HG02763 (cell line): ENCODE results near the gene CD2AP.
"Not testable (repeated sequence)": the region's sequence is repeated elsewhere in the genome, so short reads cannot be mapped to it uniquely, and the experiment has no call there.

Experiments
- ATAC-seq: cut with Tn5 transposase; IDR thresholded peaks from one replicate; pipeline ENCODE4 v1.9.1; 2021; ENCODE audit warnings: mild to moderate bottlenecking, moderate library complexity; ENCODE audit not compliant: unreplicated experiment

CD2AP gene

DNA sequence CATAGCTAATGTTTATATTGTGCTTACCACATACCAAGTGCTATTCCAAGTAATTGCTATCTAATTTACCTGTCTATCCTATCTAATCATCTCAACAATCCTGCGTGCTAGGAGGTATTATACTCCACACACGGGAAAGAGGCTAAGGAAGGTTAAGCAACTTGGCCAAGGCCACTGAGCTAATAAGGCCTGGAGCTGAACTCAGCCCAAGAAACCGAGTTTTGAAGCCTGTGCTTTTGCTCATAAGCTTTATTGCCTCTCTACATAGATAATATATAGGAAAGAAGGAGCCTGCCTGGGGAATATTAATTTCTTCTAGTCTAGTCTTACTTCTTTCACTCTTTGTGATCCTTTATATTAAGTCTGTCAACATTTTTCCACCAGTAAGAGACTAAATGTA lies 153.0 kb downstream of the CD2AP start:
- no peak for ATAC-seq

GRCh38 chr6:47631269-47631772 lies 153.7 kb downstream of the CD2AP start:
- peak; percentile 60 for ATAC-seq

- ATAC-seq = no peak
Observed at GRCh38 chr6:47631797-47632196, 154.2 kb downstream of the CD2AP start.

GRCh38 chr6:47633141-47633540 lies 155.6 kb downstream of the CD2AP start:
- no peak for ATAC-seq

DNA sequence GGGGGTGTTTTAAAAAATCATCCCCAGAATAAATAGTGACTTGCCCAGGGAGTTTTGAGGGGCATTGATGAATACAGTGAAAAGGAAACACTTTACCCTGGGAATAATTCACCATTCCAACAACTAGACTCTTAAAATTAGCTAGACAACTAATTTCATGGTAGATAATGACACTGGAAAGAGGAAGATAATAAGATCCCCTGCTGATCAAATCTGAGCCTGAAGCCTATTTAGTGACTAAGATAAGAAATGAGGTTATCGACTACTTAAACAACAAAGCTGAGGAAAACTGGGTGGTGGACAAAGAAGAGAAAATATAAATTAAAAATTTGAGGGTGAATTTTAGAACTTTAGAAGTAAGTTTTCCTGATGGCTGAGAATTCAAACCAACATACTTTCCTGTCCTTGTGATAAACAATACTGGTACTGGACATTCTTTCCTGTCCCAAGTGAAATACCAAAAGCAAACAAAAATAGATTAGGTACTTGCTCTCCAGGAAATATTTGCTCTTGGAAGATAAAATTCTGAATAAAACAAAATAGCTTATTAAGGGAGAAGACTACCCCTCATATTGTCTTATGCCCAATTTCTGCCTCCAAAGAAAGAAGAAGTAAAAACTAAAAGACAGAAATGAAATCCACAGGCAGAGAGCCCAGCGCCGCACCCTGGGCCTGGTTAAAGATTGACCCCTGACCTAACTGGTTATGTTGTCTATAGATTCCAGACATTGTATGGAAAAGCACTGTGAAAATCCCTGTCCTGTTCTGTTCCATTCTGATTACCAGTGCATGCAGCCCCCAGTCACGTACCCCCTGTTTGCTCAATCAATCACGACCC lies 156.8 kb downstream of the CD2AP start:
- no peak for ATAC-seq

DNA sequence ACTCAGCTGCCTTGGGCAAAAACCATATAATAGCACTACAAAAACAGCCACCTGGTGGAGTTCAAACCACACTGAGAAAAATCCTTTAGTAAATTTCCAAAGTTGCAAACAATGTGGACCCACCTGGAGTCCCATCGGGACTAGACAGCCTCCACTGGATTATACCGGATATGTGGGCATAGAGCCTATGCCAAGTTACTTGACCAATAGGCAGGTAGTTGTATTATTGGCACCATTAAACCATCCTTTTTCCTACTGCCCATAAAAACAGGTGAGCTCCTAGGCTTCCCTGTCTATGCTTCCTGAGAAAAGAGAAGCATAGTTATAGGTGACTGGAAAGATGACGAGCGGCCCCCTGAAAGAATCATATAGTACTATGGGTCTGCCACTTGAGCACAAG lies 169.1 kb downstream of the CD2AP start:
- no peak for ATAC-seq

DNA sequence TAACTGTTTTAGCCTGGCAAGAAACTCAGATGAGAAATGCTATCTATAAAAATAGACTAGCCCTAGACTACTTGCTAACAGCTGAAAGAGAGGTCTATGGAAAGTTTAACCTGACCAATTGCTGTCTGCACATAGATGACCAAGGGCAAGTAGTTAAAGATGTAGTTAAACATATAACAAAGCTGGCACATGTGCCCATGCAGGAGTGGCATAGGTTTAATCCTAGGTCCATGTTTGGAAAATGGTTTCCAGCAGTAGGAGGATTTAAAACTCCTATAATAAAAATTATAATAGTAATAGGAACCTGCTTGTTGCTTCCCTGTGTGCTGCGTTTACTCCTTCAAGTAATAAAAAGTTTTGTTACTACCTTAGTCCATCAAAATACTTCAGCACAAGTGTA lies 169.6 kb downstream of the CD2AP start:
- no peak for ATAC-seq

DNA sequence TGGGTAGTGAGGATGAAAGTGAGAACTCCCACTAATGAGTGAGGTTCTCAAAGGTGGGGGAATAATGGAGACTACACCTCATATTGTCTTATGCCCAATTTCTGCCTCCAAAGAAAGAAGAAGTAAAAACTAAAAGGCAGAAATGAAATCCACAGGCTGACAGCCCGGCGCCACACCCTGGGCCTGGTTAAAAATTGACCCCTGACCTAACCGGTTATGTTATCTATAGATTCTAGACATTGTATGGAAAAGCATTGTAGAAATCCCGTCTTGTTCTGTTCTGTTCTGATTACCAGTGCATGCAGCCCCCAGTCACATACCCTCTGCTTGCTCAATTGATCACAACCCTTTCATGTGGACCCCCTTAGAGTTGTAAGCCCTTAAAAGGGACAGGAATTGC lies 170.0 kb downstream of the CD2AP start:
- not testable (repeated sequence) for ATAC-seq

GRCh38 chr6:47648031-47648430 lies 170.4 kb downstream of the CD2AP start:
- no peak for ATAC-seq

GRCh38 chr6:47650553-47651432 lies 173.2 kb downstream of the CD2AP start:
- ATAC-seq = no peak

GRCh38 chr6:47651505-47651944 lies 173.9 kb downstream of the CD2AP start:
- ATAC-seq = no peak

DNA sequence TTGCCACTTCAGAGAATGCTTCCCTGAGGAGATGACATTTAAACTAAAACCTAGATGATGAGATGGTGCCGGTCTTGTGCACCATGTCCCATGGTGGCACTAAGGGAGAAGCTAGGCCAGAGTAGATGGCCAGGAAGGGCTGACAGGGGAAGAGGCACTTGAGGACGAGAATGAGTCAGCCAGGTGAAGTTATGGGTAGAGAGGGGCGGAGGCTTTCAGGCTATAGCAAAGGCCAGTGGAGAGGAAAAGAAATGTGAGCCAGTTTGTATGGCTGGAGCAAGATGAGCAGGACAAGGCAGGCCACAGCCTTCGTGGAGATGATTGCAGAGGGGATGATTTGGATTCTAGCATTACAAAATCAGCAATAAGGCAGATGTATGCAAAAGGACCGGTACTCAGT lies 176.1 kb downstream of the CD2AP start:
- ATAC-seq = no peak

DNA sequence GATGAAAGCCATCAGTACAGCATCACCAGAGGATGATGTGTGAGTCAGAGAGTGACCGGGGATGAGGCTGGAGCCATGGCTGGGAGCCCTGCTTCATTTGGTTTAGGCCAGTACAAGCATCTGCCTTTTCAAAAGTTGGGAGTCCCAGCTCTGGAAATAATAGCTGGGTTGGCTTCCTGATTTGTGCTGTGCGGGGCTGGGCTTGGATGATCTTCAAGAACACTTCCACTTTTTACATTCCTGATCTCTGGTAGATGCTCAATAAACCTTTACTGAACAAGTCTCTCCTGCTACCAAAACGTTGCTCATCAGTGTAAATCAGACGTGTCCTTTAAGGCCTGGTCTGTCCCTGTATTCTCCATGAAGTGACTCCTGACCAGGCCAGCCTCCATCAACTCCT lies 176.7 kb downstream of the CD2AP start:
- ATAC-seq = no peak

DNA sequence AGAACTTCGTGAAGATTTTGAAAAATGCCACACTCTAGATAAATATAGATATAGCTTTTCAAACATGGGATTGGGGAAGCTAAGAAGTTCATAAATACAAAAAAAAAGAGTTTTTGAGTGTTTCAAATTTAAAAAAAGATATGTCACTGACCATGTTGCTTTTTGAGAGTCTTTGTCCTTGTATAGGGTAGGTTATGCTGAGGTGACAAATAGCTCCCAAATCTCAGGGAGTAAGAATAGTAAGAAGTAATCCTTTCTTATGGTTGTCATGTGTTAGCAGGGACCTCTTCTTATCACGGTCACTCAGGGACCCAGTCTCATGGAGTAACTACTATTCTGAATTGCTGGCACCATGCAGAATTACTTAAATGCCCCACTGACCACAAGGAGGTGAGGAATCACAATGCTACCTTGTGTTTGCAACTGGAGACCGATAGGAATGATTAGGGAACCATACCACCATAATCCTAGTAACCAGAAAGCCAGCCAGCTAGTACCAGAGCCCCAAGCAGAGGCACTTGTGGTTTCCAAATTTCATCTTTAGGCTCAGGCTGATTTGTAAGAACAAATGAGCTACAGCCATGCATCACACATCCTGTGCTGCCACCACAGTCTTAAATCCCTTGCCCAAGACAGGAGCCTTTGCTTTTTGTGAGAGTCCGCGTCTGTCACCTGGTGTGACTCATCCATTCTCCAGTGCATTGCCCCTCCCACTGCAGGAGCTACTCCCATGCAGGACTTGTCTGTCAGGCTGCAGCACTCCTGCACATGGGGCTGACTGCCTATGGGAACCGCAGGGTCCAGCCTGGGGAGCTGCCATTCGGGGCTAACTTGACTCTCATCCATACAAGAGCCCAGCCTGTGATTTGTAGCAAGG lies 178.4 kb downstream of the CD2AP start:
- no peak for ATAC-seq

DNA sequence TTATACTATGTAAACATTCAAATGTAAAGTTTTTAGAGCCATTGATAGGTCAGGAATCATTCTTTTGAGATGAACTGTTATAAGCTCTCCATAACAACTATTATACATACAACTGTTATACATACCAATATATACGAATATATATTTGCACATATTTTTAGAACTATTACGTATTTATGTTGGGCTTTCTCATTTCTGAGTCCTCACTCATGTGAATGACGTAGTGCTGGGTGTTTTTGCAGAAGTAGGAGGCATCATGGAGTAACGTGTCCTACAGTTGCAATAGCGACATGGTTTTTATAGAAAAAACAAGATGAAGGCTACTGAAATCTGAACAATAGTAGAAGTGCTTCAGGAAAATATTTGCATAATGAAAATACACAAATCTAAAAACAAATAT lies 184.4 kb downstream of the CD2AP start:
- ATAC-seq = no peak

GRCh38 chr6:47663462-47664216 lies 186.1 kb downstream of the CD2AP start:
- no peak for ATAC-seq

GRCh38 chr6:47665112-47665511 lies 187.5 kb downstream of the CD2AP start:
- ATAC-seq = no peak

- ATAC-seq = no peak
Observed at GRCh38 chr6:47669684-47670513, 192.3 kb downstream of the CD2AP start.

GRCh38 chr6:47670851-47671250 lies 193.3 kb downstream of the CD2AP start:
- no peak for ATAC-seq
